ENCODE measurements around the gene ZCCHC3.
A peak's percentile ranks its signal among the peaks of the same experiment; 100 is the strongest.
"Not testable (repeated sequence)": the region's sequence is repeated elsewhere in the genome, so short reads cannot be mapped to it uniquely, and the experiment has no call there.

Gene ZCCHC3

DNA sequence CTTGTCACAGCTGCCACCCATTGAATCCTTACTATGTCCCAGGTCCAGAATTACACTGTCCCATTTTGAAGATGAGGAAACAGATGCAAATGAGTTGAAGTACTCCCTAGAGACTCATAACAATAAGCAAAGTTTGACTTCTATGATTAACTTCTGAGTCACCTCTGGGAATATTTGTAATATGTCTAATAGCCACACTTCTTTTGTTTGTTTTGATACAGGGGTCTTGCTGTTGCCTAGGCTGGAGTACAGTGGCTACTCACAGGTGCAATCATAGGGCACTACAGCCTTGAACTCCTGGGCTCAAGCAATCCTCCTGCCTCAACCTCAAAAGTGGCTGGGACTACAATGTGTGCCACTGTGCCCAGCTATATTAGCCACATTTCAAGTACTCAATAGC, 16.6 kb downstream of the ZCCHC3 start:
- no peak for DNase-seq

DNA sequence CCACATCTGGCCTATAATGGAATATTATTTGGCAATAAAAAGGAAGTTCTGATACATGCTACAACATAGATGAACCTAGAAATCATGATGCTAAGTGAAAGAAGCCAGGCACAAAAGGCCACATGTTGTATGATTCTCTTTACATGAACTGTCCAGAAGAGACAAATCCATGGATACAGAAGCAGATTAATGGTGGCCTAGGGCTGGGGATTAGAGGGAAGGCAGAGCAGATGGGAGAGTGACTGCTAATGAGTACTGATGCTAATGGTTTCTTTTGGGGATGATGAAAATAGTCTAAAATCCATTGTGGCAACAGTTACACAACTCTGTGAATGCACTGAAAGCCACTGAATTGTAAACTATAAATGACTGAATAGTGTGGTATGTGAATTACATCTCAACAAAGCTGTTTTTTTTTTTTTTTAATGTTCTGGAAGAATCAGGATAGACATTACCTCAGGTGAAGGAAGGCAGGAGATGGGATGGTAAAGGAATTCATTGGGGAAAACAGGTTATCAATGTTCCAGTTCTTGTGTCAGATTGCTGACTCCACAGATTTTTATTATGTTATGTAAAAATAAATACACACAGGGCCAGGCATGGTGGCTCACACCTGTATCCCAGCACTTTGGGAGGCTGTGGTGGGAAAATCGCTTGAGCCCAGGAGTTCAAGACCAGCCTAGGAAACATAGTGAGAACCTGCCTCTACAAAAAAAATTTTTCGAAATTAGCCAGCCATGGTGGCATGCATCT, 19.1 kb downstream of the ZCCHC3 start:
- DNase-seq: no peak

GRCh38 chr20:324177-325044, 27.0 kb downstream of the ZCCHC3 start:
- DNase-seq: peak; percentile 95 to 98

GRCh38 chr20:325045-325888, 27.9 kb downstream of the ZCCHC3 start, which contains the start of gene SOX12:
SOX12 (plus strand) TSS chr20:325552; CDS start chr20:325925, 373 bp downstream.
- peak; percentile 93 to 97 for DNase-seq

GRCh38 chr20:325889-326644, 28.7 kb downstream of the ZCCHC3 start:
- DNase-seq: peak; percentile 54 to 60

- no peak for DNase-seq
These were observed 29.3 kb downstream of the ZCCHC3 start for GRCh38 chr20:326645-327185.

GRCh38 chr20:327186-328026, 30.0 kb downstream of the ZCCHC3 start:
- peak; percentile 86 to 89 for DNase-seq

GRCh38 chr20:328027-328974, 30.9 kb downstream of the ZCCHC3 start:
- no peak for DNase-seq

DNA sequence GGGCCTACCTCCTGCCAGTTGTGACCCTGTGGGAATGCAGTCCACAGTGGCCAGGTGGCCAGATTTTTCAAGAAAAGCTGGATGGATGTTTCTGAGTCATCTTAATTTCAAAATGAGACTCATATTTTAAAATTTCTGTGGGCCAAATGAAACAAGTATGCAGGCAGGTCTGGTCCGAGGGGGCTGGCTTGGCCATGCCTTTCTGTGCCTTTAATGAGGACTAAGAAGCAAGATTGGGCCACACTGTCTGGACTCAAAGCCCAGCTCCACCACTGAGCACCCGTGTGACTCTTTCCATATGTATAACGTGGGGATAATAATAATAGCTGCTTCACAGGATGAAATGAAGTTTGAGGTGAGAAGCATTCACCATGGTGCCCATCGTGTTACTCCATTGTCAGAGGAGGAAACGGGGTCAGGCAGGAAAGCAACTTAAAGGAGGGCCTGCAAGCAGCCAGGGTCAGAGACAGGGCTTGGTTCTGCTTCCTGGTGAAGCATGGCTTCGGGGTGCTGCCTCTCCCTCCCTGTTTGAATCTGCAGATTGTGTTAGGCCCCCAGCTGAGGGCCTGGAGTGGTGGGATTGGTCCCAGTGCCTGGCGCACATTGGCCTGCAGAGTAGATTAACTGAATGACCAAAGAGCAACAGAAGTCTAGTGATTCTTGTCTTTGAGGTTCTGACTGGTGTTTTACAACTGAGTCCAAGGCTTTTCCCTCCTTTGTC, 31.8 kb downstream of the ZCCHC3 start:
- DNase-seq: no peak

- DNase-seq: peak; percentile 34 to 59
These were observed 32.5 kb downstream of the ZCCHC3 start for GRCh38 chr20:329851-330232.

DNA sequence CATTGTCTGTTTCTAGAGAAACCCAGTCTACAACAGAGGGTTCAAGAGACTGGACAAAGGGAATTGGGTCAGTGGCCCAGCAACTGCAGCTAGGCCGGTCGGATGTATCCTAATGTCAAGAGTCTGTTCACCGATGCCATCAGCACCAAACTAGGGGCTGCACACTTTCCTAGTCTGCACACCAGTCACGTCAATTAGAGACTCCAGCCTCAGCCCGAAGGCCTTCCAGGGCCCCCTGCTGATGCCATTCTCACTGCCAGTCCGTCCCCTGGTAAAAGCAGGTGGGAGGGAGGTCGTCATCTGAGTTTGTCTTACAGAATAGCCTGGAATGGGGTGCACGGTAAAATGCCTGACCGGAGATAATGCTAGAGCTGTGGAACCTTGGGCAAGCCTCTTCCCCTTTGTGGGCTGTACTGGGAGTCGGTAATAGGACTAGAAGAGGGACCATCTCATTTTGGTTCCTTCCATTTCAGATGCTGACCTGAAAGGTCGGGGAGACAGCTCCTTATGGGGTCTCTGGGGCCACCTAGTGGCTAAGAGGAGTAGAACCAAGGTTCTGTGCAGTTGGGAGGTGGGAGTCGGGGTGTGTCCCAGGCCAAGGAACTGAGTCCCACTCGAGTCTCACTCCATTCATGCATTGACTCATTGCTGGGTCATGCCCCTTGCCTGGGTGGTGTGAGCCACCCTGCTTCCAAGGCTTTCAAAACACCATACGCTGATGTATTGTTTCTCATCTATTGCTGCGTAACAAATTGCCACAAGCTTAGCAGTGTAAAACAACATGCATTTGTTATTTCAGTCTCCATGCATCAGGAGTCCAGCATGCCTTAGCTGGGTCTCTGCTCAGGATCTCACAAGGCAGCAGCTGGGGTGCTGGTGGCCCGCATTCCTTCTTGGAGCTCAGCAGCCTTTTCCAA, 33.1 kb downstream of the ZCCHC3 start:
- DNase-seq: peak; percentile 68 to 75

DNA sequence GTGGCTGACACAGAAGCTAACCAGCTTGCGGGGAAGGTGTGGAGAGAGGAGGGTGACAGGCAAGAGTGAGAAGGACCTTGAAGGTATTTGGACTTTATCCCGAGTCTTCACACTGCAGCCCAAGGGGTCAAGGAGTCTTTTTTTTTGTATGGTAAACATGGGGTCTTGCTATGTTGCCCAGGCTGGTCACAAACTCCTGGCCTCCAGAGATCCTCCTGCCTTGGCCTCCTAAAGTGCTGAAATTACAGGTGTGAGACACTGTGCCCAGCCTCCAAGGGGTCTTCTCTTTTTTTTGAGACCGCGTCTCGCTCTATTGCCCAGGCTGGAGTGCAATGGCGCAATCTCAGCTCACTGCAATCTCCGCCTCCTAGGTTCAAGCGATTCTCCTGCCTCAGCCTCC, 37.2 kb downstream of the ZCCHC3 start:
- no peak for DNase-seq

GRCh38 chr20:336040-336439, 38.7 kb downstream of the ZCCHC3 start:
- DNase-seq: not testable (repeated sequence)

DNA sequence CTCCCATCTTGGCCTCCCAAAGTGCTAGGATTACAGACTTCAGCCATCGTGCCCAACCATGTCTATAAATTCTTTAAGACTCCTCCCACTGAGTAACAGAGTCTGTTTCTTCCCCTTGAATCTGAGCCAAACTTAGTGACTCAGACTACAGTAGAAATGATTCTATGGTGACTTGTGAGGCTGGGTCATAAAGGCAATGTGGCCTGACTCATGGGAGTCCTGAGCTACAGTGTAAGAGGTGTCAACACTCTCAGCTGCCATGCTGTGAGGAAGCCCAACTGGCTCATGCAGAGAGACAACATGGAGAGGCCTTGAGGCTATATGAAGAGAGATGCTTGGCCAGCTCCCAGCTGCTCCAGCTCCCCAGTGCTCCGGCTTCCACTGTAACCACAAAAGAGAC, 44.3 kb downstream of the ZCCHC3 start:
- DNase-seq: peak in 1 of 2 experiments; percentile 22

DNA sequence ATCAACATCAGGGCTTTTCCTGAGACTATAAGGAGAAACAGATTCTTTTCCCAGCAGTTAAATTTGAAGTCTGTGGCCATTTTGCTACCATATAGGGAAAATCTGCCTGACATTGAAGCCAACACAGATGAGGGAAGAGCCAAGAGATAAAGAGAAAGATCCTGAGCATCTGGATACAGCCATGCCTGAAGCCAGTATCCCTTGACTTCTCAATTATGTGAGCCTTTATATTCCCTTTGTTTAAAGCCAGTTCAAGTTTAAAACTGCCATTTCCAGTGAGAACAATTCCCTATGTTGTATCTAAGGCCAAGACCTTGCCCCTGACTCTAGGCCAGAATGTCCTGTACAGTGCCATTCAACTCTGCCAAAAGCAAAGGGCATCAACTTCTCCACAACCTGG, 45.7 kb downstream of the ZCCHC3 start:
- DNase-seq: no peak

GRCh38 chr20:346033-346639, 48.8 kb downstream of the ZCCHC3 start:
- no peak for DNase-seq

DNA sequence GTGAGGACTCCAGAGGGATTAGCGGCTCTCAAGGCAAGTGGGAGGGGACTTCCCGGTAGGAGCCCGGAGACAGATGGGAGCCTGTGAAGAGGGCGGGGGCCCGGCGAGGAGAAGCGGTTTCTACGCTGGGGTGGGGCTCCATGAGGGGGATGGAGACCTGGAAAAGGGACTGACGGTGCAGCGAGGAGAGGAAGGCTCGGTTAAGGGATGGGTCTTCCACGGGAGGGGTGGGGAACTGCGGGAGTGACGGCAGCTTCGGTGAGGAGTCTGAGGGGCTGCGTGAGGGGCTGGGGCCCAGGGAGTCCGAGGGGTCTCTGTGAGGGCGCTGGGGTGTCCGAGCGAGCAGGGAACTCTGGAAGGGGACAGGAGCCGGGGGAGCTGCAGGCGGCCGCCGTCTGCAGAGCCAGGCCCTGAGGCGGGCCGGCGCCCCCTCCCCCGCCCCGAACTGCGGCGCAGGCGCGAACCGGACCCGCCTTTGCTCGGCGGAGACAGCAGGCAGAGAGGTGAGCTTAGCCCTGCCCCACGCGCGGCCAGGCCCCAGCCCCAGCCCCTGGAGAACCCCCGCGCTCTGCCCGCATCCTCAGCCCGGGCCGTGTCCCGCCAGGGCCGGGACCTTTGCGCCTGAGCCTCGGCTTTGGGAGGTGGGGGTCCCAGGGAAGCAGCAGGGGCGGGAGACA, 49.4 kb downstream of the ZCCHC3 start, which contains the start of gene NRSN2:
Gene NRSN2 (plus strand): TSS at position 472 of the 677 bp plus-strand sequence. CDS start 2,533 bp downstream, outside the sequence.
- peak; percentile 68 to 87 for DNase-seq

Data from SHP77 (cell line).